Common myeloid progenitor, CD34-positive (primary cell): ENCODE results near the gene ATP8B3.

ENCODE experiments used
- CTCF ChIA-PET: fragments of 350-600 bp; sonication (Branson Sonifier 250); formaldehyde crosslinking; loops from one replicate; lab custom pipeline; 2021; ENCODE audit warnings: antibody characterized with exemption; lab: Charles Lee
- POLR2A ChIA-PET: fragments of 350-600 bp; sonication (Branson Sonifier 250); formaldehyde crosslinking; loops from one replicate; lab custom pipeline; 2021; ENCODE audit warnings: antibody characterized with exemption; lab: Charles Lee
- DNase-seq, 3 donors: peaks; one replicate each; pipeline versions ENCODE4 v3.0.0 to v3.0.0-alpha.2; 2013
- H3K27ac ChIP-seq, 2 experiments: 1 replicate in 1 of 2; 2 replicates in 1 of 2; pipeline ENCODE4 v1.7.0; 2013; ENCODE audit warnings: inconsistent platforms in 2 of 2, low read length in 2 of 2, mild to moderate bottlenecking in 2 of 2, low read depth in 1 of 2, moderate library complexity in 1 of 2; ENCODE audit not compliant: severe bottlenecking in 2 of 2, insufficient read depth in 1 of 2, poor library complexity in 1 of 2
- H3K27me3 ChIP-seq, 5 experiments: replicated peaks in 2 of 5; 1 replicate in 3 of 5; 2 replicates in 2 of 5; pipeline versions ENCODE4 v1.6.1 to v1.7.0; 2013; ENCODE audit warnings: low read length in 4 of 5, mild to moderate bottlenecking in 2 of 5, moderate library complexity in 2 of 5, inconsistent platforms in 1 of 5; ENCODE audit not compliant: insufficient read depth in 5 of 5, control insufficient read depth in 4 of 5
- H3K36me3 ChIP-seq, 4 experiments: 1 replicate in 2 of 4; 2 replicates in 2 of 4; pipeline versions ENCODE4 v1.6.1 to v1.7.0; 2013; ENCODE audit warnings: low read length in 3 of 4, control low read depth in 1 of 4, mild to moderate bottlenecking in 1 of 4; ENCODE audit not compliant: control insufficient read depth in 4 of 4, insufficient read depth in 4 of 4
- H3K4me1 ChIP-seq, 4 experiments: 1 replicate in 3 of 4; 2 replicates in 1 of 4; pipeline versions ENCODE4 v1.6.1 to v1.7.1; 2013; ENCODE audit warnings: low read length in 3 of 4, mild to moderate bottlenecking in 3 of 4, control low read depth in 1 of 4, inconsistent platforms in 1 of 4, moderate library complexity in 1 of 4; ENCODE audit not compliant: control insufficient read depth in 4 of 4, insufficient read depth in 4 of 4; ENCODE audit errors: control extremely low read depth in 1 of 4
- H3K4me3 ChIP-seq, 7 experiments: 1 replicate in 4 of 7; 2 replicates in 3 of 7; pipeline versions ENCODE4 v1.5.1 to v1.7.0; 2013; ENCODE audit warnings: mild to moderate bottlenecking in 7 of 7, low read length in 6 of 7, moderate library complexity in 6 of 7, inconsistent platforms in 2 of 7, low read depth in 2 of 7, control low read depth in 1 of 7; ENCODE audit not compliant: insufficient read depth in 4 of 7, control insufficient read depth in 1 of 7; ENCODE audit errors: extremely low read depth in 1 of 7
- H3K9me3 ChIP-seq, 5 experiments: 1 replicate in 4 of 5; 2 replicates in 1 of 5; pipeline versions ENCODE4 v1.6.1 to v1.7.1; 2013; ENCODE audit warnings: low read length in 4 of 5, mild to moderate bottlenecking in 2 of 5, inconsistent platforms in 1 of 5, low read depth in 1 of 5, moderate library complexity in 1 of 5; ENCODE audit not compliant: control insufficient read depth in 4 of 5, insufficient read depth in 2 of 5; ENCODE audit errors: control extremely low read depth in 1 of 5
- WGBS: methylation state at CpG from one replicate; pipeline ENCODE4 v1.1.5; 2013; ENCODE audit not compliant: insufficient coverage; 5-methylcytosine and 5-hydroxymethylcytosine counted together

ATP8B3 gene

GRCh38 chr19:1812426-1813191 is 533 bp upstream of the ATP8B3 start:
- Histone ChIP-seq H3K36me3 (peaks cover 0 to 33% (median 22%) of the 10 kb centered on the region in 4 experiments), H3K9me3 (no peaks in the 10 kb centered on the region), H3K4me1 (peaks cover 0 to 25% (median 22%) of the 10 kb centered on the region in 4 experiments), H3K27me3 (no peaks in the 10 kb centered on the region), H3K27ac (peak overlapping the region in 1 of 2 experiments; percentile 58), H3K4me3 (peak overlapping the region; percentile 34 to 89 (median 69))
- ChIA-PET POLR2A (no interaction called here), CTCF (interaction anchor here (0.6 to 2.4 kb wide), 3 partner anchors 13 to 133 kb away, joined by 4 to 17 read pairs (median 8); no protein-coding TSS in a partner anchor)
- DNase-seq: peak; percentile 94 to 97 (median 97)
- 0% methylated on average over 43 of the region's 47 CpGs for WGBS

DNA sequence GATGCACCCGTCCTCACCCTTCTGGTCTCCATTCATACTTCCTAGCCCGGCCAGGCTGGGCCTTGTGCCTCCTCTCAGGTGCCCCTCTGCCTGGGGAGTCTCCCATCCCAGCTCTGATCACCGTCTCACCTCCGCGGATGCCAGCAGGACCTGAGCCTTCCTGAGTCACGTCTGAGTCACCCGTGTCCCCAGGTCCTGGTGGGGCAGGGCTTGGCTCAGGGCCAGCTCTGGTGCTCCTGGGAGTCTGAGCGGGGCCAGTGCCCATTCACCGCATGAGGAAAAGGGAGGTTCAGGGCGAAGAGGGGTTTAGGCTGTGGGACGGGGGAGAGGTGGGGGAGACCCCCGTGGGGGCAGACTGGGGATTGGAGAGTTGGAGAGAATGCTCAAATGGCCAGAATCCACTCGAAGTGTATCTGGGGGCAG is 593 bp downstream of the ATP8B3 start:
- H3K4me3 ChIP-seq: peak overlapping the region in 5 of 7 experiments; percentile 26 to 76 (median 60)
- POLR2A ChIA-PET: no interaction called here
- CTCF ChIA-PET: interaction anchor here (0.8 to 1.4 kb wide), 2 partner anchors 10 to 15 kb away, joined by 3 read pairs; no protein-coding TSS in a partner anchor
- H3K36me3 ChIP-seq: peaks cover 0 to 21% (median 12%) of the 10 kb centered on the region in 4 experiments
- 26% methylated on average over 10 of the region's 13 CpGs for WGBS
- no peak overlapping the region for H3K27ac ChIP-seq
- no peaks in the 10 kb centered on the region for H3K27me3 ChIP-seq
- H3K9me3 ChIP-seq: no peaks in the 10 kb centered on the region
- peak; percentile 40 to 58 (median 52) for DNase-seq
- H3K4me1 ChIP-seq: peaks cover 0 to 25% (median 22%) of the 10 kb centered on the region in 4 experiments

- peaks cover 0 to 25% (median 22%) of the 10 kb centered on the region in 4 experiments for H3K4me1 ChIP-seq
- no peak for DNase-seq
- no peaks in the 10 kb centered on the region for H3K27me3 ChIP-seq
- ChIA-PET POLR2A (no interaction called here), CTCF (interaction anchor here (0.8 to 2.2 kb wide), 3 partner anchors 9 to 138 kb away, joined by 3 to 10 read pairs (median 3); no protein-coding TSS in a partner anchor)
- H3K36me3 ChIP-seq: peaks cover 0 to 12% (median 8%) of the 10 kb centered on the region in 4 experiments
- H3K9me3 ChIP-seq: no peaks in the 10 kb centered on the region
- H3K27ac ChIP-seq: no peak overlapping the region
- 93% methylated on average over 16 of the region's 19 CpGs for WGBS
- no peak overlapping the region for H3K4me3 ChIP-seq
These were observed 1.5 kb downstream of the ATP8B3 start for GRCh38 chr19:1810439-1811160.

DNA sequence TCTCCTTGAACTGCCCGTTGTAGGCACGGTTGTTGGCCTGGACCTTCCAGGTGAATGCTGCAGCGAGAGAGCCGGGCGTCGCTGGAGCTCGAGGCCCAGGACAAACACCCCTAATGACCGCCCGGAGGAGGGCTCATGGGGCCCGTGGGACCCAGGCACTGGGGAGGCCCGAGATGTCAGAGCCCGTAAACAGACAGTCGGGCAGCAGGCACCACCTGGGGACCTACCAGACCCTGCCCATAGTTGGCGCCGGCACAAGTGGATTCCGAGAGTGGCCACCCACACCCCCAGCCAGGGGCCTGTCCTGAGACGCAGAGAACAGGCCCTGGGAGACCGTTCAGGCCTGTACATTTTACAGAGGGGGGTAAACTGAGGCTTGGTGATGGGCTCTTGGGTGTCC is 2.4 kb downstream of the ATP8B3 start:
- DNase-seq: no peak

GRCh38 chr19:1808395-1808731 is 3.7 kb downstream of the ATP8B3 start:
- CTCF ChIA-PET: interaction anchor here (1.0 to 1.2 kb wide), 2 partner anchors 18 to 31 kb away, joined by 3 to 4 read pairs; no protein-coding TSS in a partner anchor
- no peaks in the 10 kb centered on the region for H3K9me3 ChIP-seq
- 100% methylated on average over 2 of the region's 2 CpGs for WGBS

More for the DNA sequence above, 2.4 kb downstream of the ATP8B3 start:
- Histone ChIP-seq H3K36me3 (peaks cover 0 to 6% (median 4%) of the 10 kb centered on the region in 4 experiments), H3K9me3 (no peaks in the 10 kb centered on the region), H3K4me3 (no peak overlapping the region), H3K27me3 (no peaks in the 10 kb centered on the region), H3K4me1 (peaks cover 0 to 25% (median 22%) of the 10 kb centered on the region in 4 experiments), H3K27ac (no peak overlapping the region)
- ChIA-PET POLR2A (no interaction called here), CTCF (interaction anchor here (1.2 to 2.2 kb wide), 2 partner anchors 16 to 137 kb away, joined by 4 to 10 read pairs; no protein-coding TSS in a partner anchor)
- 96% methylated on average over 17 of the region's 18 CpGs for WGBS

DNA sequence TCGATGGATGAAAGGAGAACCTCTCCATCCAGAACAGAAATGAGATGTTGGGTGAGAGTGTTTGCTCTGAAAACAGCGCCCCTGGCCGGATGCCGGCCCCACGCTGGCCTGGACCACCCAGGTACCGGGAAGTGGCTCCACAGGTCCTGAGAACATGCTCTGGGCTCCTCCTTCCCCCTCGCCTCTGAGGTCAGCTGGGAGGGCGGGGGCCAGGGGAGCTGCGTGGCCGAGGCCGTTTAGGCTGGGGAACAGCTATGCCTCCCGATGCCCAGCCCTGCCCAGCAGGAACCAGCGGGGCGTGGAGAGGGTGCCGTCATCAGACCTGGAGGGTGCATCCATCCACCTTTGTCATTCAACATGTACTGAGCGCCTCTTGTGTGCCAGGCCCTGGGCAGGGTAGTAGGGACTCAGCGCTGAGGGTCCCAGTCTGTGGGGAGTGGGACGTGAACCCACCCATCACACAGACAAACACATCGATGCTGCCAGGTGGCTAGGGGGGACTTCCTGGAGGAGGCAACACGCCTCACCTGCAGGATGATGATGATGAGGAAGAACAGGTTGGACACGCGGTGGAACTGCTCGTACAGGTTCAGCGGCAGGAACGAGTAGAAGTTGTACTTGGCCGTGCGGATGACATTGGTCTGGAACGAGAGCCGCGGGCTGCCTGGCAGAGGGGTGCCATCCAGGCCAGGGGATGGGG is 4.2 kb downstream of the ATP8B3 start:
- Histone ChIP-seq H3K4me3 (no peak overlapping the region), H3K4me1 (peaks cover 0 to 14% (median 10%) of the 10 kb centered on the region in 4 experiments), H3K9me3 (no peaks in the 10 kb centered on the region), H3K27ac (no peak overlapping the region), H3K27me3 (no peaks in the 10 kb centered on the region), H3K36me3 (peaks cover 0 to 4% (median 1%) of the 10 kb centered on the region in 4 experiments)
- POLR2A ChIA-PET: no interaction called here
- 98% methylated on average over 29 of the region's 30 CpGs for whole genome bisulfite sequencing
- CTCF ChIA-PET: interaction anchor here (1.5 to 3.5 kb wide), 3 partner anchors 13 to 36 kb away, joined by 3 to 16 read pairs (median 7); no protein-coding TSS in a partner anchor
- no peak for DNase-seq

More at GRCh38 chr19:1808395-1808731, 3.7 kb downstream of the ATP8B3 start:
- no peak overlapping the region for H3K27ac ChIP-seq
- DNase-seq: no peak
- H3K36me3 ChIP-seq: peaks cover 0 to 4% (median 1%) of the 10 kb centered on the region in 4 experiments
- H3K4me3 ChIP-seq: no peak overlapping the region
- POLR2A ChIA-PET: no interaction called here
- H3K27me3 ChIP-seq: no peaks in the 10 kb centered on the region
- peaks cover 0 to 20% (median 15%) of the 10 kb centered on the region in 4 experiments for H3K4me1 ChIP-seq
